Measurements from ENCODE around the gene SIRT7.

SIRT7 gene

GRCh38 chr17:81912441-81913309, 5.3 kb downstream of the SIRT7 start:
- TF ChIP-seq EGR1 (IDR thresholded peaks at IDR 0.05) (no peak), TCF12 (IDR thresholded peaks at IDR 0.05; ENCODE audit: low read depth) (no peak), CEBPB (IDR thresholded peaks at IDR 0.05) (no peak)

GRCh38 chr17:81911969-81912368, 6.0 kb downstream of the SIRT7 start:
- TF ChIP-seq CEBPB (IDR thresholded peaks at IDR 0.05) (no peak), EP300 (IDR thresholded peaks at IDR 0.05; ENCODE audit: borderline replicate concordance) (no peak), FOXM1 (IDR thresholded peaks at IDR 0.05; ENCODE audit: borderline replicate concordance, low read depth) (no peak), TCF12 (IDR thresholded peaks at IDR 0.05; ENCODE audit: low read depth) (no peak), TAF1 (IDR thresholded peaks at IDR 0.05; ENCODE audit: low read depth) (no peak), NFIC (IDR thresholded peaks at IDR 0.05) (no peak), ZBTB7A (IDR thresholded peaks at IDR 0.05; ENCODE audit: low read depth) (no peak), YY1 (IDR thresholded peaks at IDR 0.05; ENCODE audit: low read depth) (no peak), EGR1 (IDR thresholded peaks at IDR 0.05) (no peak), REST (IDR thresholded peaks at IDR 0.05; ENCODE audit: low read depth) (no peak), TEAD4 (IDR thresholded peaks at IDR 0.05) (no peak), CREB1 (IDR thresholded peaks at IDR 0.05; ENCODE audit: low read depth) (no peak), RAD21 (IDR thresholded peaks at IDR 0.05; ENCODE audit: low read depth) (no peak), MAX (IDR thresholded peaks at IDR 0.05) (no peak)

GRCh38 chr17:81911277-81911961, 6.6 kb downstream of the SIRT7 start, which contains the start of gene PCYT2:
TSS of gene PCYT2 (minus strand) at chr17:81911399. CDS start at chr17:81911355, 44 bp downstream.
- TF ChIP-seq FOXM1 (IDR thresholded peaks at IDR 0.05; ENCODE audit: borderline replicate concordance, low read depth) (no peak), RAD21 (IDR thresholded peaks at IDR 0.05; ENCODE audit: low read depth) (no peak), CEBPB (IDR thresholded peaks at IDR 0.05) (no peak), NFIC (IDR thresholded peaks at IDR 0.05) (0 out of 2 replicates have a peak, but pooled peaks have one; percentile 24), MAX (IDR thresholded peaks at IDR 0.05) (peak; percentile 8; the same call in 1 of the 2 replicates), CREB1 (IDR thresholded peaks at IDR 0.05; ENCODE audit: low read depth) (no peak), EGR1 (IDR thresholded peaks at IDR 0.05) (peak; percentile 39; the same call in 1 of the 2 replicates), USF1 (IDR thresholded peaks at IDR 0.05) (peak; percentile 71), TEAD4 (IDR thresholded peaks at IDR 0.05) (no peak), TCF12 (IDR thresholded peaks at IDR 0.05; ENCODE audit: low read depth) (no peak)

- TF ChIP-seq ZBTB7A (IDR thresholded peaks at IDR 0.05; ENCODE audit: low read depth) (peak; percentile 33; the same call in 1 of the 2 replicates), CEBPB (IDR thresholded peaks at IDR 0.05) (no peak)
Measured at GRCh38 chr17:81910840-81911276, 7.1 kb downstream of the SIRT7 start.

- TF ChIP-seq CEBPB (IDR thresholded peaks at IDR 0.05) (no peak), RAD21 (IDR thresholded peaks at IDR 0.05; ENCODE audit: low read depth) (no peak), EP300 (IDR thresholded peaks at IDR 0.05; ENCODE audit: borderline replicate concordance) (no peak), TCF12 (IDR thresholded peaks at IDR 0.05; ENCODE audit: low read depth) (no peak), NFIC (IDR thresholded peaks at IDR 0.05) (no peak), TEAD4 (IDR thresholded peaks at IDR 0.05) (no peak), FOXM1 (IDR thresholded peaks at IDR 0.05; ENCODE audit: borderline replicate concordance, low read depth) (no peak)
Measured at GRCh38 chr17:81909966-81910839, 7.8 kb downstream of the SIRT7 start.

GRCh38 chr17:81909231-81909630, 8.7 kb downstream of the SIRT7 start:
- TF ChIP-seq MAX (IDR thresholded peaks at IDR 0.05) (no peak), YY1 (IDR thresholded peaks at IDR 0.05; ENCODE audit: low read depth) (no peak), CREB1 (IDR thresholded peaks at IDR 0.05; ENCODE audit: low read depth) (no peak), USF1 (IDR thresholded peaks at IDR 0.05) (no peak), CEBPB (IDR thresholded peaks at IDR 0.05) (no peak)

Measured in Ishikawa (cell line).